ENCODE measurements around the gene SERPINB10. TPM values are rescaled to one million over a fixed set of nuclear protein-coding genes. Genes with fewer than 3 reads are reported as not detected.

The SERPINB10 gene
- total and polyA plus RNA-seq, 2 donors (not counting 1 experiment from before 2014, with no cell fraction given) = not detected

- ChIA-PET POLR2A (no interaction called here), CTCF (interaction anchor here (1.5 kb wide), 1 partner anchor 21 kb away, joined by 3 read pairs; no protein-coding TSS in a partner anchor)
- H3K4me3 ChIP-seq (ENCODE audit: control extremely low read depth in 1 of 5, extremely low read depth in 1 of 5, insufficient read depth in 1 of 5, low read depth in 2 of 5, low read length in 4 of 5) = no peak overlapping the region
- no peak for ATAC-seq (ENCODE audit: low read depth)
- Mint-ChIP-seq H3K27me3 (no peaks in the 10 kb centered on the region), H3K4me1 (peaks cover 14% of the 10 kb centered on the region), H3K4me3 (no peak overlapping the region), H3K27ac (no peak overlapping the region), H3K9me3 (ENCODE audit: insufficient read depth) (no peaks in the 10 kb centered on the region)
- DNase-seq = no peak
- no peaks in the 10 kb centered on the region for H4K20me1 ChIP-seq (ENCODE audit: control insufficient read depth, insufficient read depth, low read length, poor library complexity, severe bottlenecking)
- H3K4me1 ChIP-seq (ENCODE audit: control insufficient read depth in 2 of 2, insufficient read depth in 2 of 2, low read length in 2 of 2) = peaks cover 0 to 6% of the 10 kb centered on the region in 2 donors
- WGBS (ENCODE audit: insufficient coverage) = 90% methylated on average over 1 of the region's 2 CpGs
- TF ChIP-seq, protein P1, sequence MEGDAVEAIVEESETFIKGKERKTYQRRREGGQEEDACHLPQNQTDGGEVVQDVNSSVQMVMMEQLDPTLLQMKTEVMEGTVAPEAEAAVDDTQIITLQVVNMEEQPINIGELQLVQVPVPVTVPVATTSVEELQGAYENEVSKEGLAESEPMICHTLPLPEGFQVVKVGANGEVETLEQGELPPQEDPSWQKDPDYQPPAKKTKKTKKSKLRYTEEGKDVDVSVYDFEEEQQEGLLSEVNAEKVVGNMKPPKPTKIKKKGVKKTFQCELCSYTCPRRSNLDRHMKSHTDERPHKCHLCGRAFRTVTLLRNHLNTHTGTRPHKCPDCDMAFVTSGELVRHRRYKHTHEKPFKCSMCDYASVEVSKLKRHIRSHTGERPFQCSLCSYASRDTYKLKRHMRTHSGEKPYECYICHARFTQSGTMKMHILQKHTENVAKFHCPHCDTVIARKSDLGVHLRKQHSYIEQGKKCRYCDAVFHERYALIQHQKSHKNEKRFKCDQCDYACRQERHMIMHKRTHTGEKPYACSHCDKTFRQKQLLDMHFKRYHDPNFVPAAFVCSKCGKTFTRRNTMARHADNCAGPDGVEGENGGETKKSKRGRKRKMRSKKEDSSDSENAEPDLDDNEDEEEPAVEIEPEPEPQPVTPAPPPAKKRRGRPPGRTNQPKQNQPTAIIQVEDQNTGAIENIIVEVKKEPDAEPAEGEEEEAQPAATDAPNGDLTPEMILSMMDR (IDR thresholded peaks at IDR 0.05) = no peak
- no peak for TF ChIP-seq EZH2 (IDR thresholded peaks at IDR 0.05; ENCODE audit: borderline replicate concordance, insufficient read depth, low read depth, low read length, poor library complexity, severe bottlenecking)
- no peak overlapping the region for H2AFZ ChIP-seq (ENCODE audit: insufficient read depth, low read depth, low read length, poor library complexity, severe bottlenecking)
- H3K4me2 ChIP-seq (replicated peaks; ENCODE audit: low read depth, low read length, poor library complexity, severe bottlenecking) = no peak overlapping the region
- H3K9ac ChIP-seq (ENCODE audit: low read length) = no peak overlapping the region
- no peak overlapping the region for H3K27ac ChIP-seq (ENCODE audit: low read length in 2 of 2)
- H3K27me3 ChIP-seq (replicated peaks in 1 of 4; ENCODE audit: control extremely low read depth in 1 of 4, control insufficient read depth in 3 of 4, insufficient read depth in 4 of 4, low read length in 3 of 4) = no peaks in the 10 kb centered on the region
- peaks cover 0 to 55% of the 10 kb centered on the region in 2 experiments for H3K36me3 ChIP-seq (replicated peaks in 1 of 2; ENCODE audit: control extremely low read depth in 1 of 2, control insufficient read depth in 1 of 2, extremely low read depth in 1 of 2, insufficient read depth in 2 of 2, low read length in 1 of 2)
- intact Hi-C loops (cut with micrococcal nuclease) = no loop called here
- no peaks in the 10 kb centered on the region for H3K9me3 ChIP-seq (ENCODE audit: control extremely low read depth in 1 of 3, control insufficient read depth in 2 of 3, insufficient read depth in 1 of 3, low read length in 2 of 3)
- H3K79me2 ChIP-seq (ENCODE audit: control insufficient read depth, insufficient read depth, low read length) = peaks cover 24% of the 10 kb centered on the region
Measured at GRCh38 chr18:63981719-63982118, 74.0 kb downstream of the SERPINB10 start.

- no peak overlapping the region for H3K27ac Mint-ChIP-seq
- Histone ChIP-seq H3K9ac (ENCODE audit: low read length) (no peak overlapping the region), H3K27me3 (replicated peaks in 1 of 4; ENCODE audit: control extremely low read depth in 1 of 4, control insufficient read depth in 3 of 4, insufficient read depth in 4 of 4, low read length in 3 of 4) (no peaks in the 10 kb centered on the region), H3K9me3 (ENCODE audit: control extremely low read depth in 1 of 3, control insufficient read depth in 2 of 3, insufficient read depth in 1 of 3, low read length in 2 of 3) (no peaks in the 10 kb centered on the region), H2AFZ (ENCODE audit: insufficient read depth, low read depth, low read length, poor library complexity, severe bottlenecking) (no peak overlapping the region), H3K27ac (ENCODE audit: low read length in 2 of 2) (no peak overlapping the region), H3K4me1 (ENCODE audit: control insufficient read depth in 2 of 2, insufficient read depth in 2 of 2, low read length in 2 of 2) (peaks cover 0 to 6% of the 10 kb centered on the region in 2 donors), H3K36me3 (replicated peaks in 1 of 2; ENCODE audit: control extremely low read depth in 1 of 2, control insufficient read depth in 1 of 2, extremely low read depth in 1 of 2, insufficient read depth in 2 of 2, low read length in 1 of 2) (peaks cover 0 to 61% of the 10 kb centered on the region in 2 experiments), H4K20me1 (ENCODE audit: control insufficient read depth, insufficient read depth, low read length, poor library complexity, severe bottlenecking) (no peaks in the 10 kb centered on the region), H3K4me2 (replicated peaks; ENCODE audit: low read depth, low read length, poor library complexity, severe bottlenecking) (no peak overlapping the region), H3K4me3 (ENCODE audit: control extremely low read depth in 1 of 5, extremely low read depth in 1 of 5, insufficient read depth in 1 of 5, low read depth in 2 of 5, low read length in 4 of 5) (no peak overlapping the region), H3K79me2 (ENCODE audit: control insufficient read depth, insufficient read depth, low read length) (peaks cover 24% of the 10 kb centered on the region)
- H3K9me3 Mint-ChIP-seq (ENCODE audit: insufficient read depth) = no peaks in the 10 kb centered on the region
- H3K27me3 Mint-ChIP-seq = no peaks in the 10 kb centered on the region
- intact Hi-C loops (cut with micrococcal nuclease) = no loop called here
- TF ChIP-seq, protein P1 (IDR thresholded peaks at IDR 0.05) = no peak
- no peak for TF ChIP-seq EZH2 (IDR thresholded peaks at IDR 0.05; ENCODE audit: borderline replicate concordance, insufficient read depth, low read depth, low read length, poor library complexity, severe bottlenecking)
- ChIA-PET POLR2A (no interaction called here), CTCF (interaction anchor here (1.5 to 1.6 kb wide), 2 partner anchors 22 to 465 kb away, joined by 3 read pairs; no protein-coding TSS in a partner anchor)
- no peak overlapping the region for H3K4me3 Mint-ChIP-seq
- WGBS (ENCODE audit: insufficient coverage) = 100% methylated on average over 1 of the region's 3 CpGs
- ATAC-seq (ENCODE audit: low read depth) = no peak
- H3K4me1 Mint-ChIP-seq = peaks cover 12% of the 10 kb centered on the region
- no peak for DNase-seq
Measured at GRCh38 chr18:63982361-63982760, 74.6 kb downstream of the SERPINB10 start.

Other genes with a start within 250 kb of the SERPINB10 start
- gene SERPINB3, start 246.1 kb upstream of the SERPINB10 start, total RNA-seq = not detected in 2 replicates
- not detected in 2 replicates for gene SERPINB3, start 246.1 kb upstream of the SERPINB10 start, polyA plus RNA-seq
- gene SERPINB11, start 205.0 kb upstream of the SERPINB10 start, total RNA-seq = not detected in 2 replicates
- gene SERPINB11, start 205.0 kb upstream of the SERPINB10 start, polyA plus RNA-seq = not detected in 2 replicates
- not detected in 2 replicates for gene SERPINB7, start 132.5 kb upstream of the SERPINB10 start, total RNA-seq
- gene SERPINB7, start 132.5 kb upstream of the SERPINB10 start, polyA plus RNA-seq = not detected in 2 replicates
- gene SERPINB2, start 20.3 kb upstream of the SERPINB10 start, total RNA-seq = 1.4 and 1.7 TPM in 2 replicates
- gene SERPINB2, start 20.3 kb upstream of the SERPINB10 start, polyA plus RNA-seq = 0.25 and 1.1 TPM in 2 replicates
- gene HMSD, start 41.3 kb downstream of the SERPINB10 start, total RNA-seq = not detected in 2 replicates
- gene HMSD, start 41.3 kb downstream of the SERPINB10 start, polyA plus RNA-seq = 0.04 TPM in 1 of 2 replicates, not detected in the other
- 22.1 and 26.2 TPM in 2 replicates for gene SERPINB8, start 62.1 kb downstream of the SERPINB10 start, total RNA-seq
- gene SERPINB8, start 62.1 kb downstream of the SERPINB10 start, polyA plus RNA-seq = 14.4 and 17.5 TPM in 2 replicates
- gene LINC00305, start 241.1 kb downstream of the SERPINB10 start, total RNA-seq = not detected in 2 replicates
- gene LINC00305, start 241.1 kb downstream of the SERPINB10 start, polyA plus RNA-seq = not detected in 2 replicates